ENCODE results near the gene PDZD2. TPM values are rescaled to one million over a fixed set of nuclear protein-coding genes. Genes with fewer than 3 reads are reported as not detected.

Gene PDZD2
- total and polyA plus RNA-seq, 8 donors: 16.2 to 49.8 (median 20.4) TPM

- DNase-seq: no peak
- intact Hi-C loops (cut with DNase I): no loop called here
- Histone ChIP-seq H3K4me3 (no peak overlapping the region), H3K36me3 (peaks cover 0 to 5% of the 10 kb centered on the region in 2 donors), H3K27me3 (no peaks in the 10 kb centered on the region), H3K27ac (no peak overlapping the region), H3K4me1 (no peaks in the 10 kb centered on the region), H3K9me3 (no peaks in the 10 kb centered on the region)
- TF ChIP-seq CTCF (IDR thresholded peaks at IDR 0.05): no peak
- ATAC-seq: no peak
These were observed 358.0 kb downstream of the PDZD2 start for GRCh38 chr5:31996909-31997308.

GRCh38 chr5:31999470-31999869 is 360.5 kb downstream of the PDZD2 start:
- ATAC-seq: no peak
- H3K27ac ChIP-seq: no peak overlapping the region
- no peaks in the 10 kb centered on the region for H3K27me3 ChIP-seq
- no peak overlapping the region for H3K4me3 ChIP-seq
- H3K9me3 ChIP-seq: no peaks in the 10 kb centered on the region
- no peaks in the 10 kb centered on the region for H3K4me1 ChIP-seq
- TF ChIP-seq CTCF (IDR thresholded peaks at IDR 0.05): no peak
- DNase-seq: no peak
- intact Hi-C loops (cut with DNase I): no loop called here
- H3K36me3 ChIP-seq: peaks cover 0 to 5% of the 10 kb centered on the region in 2 donors

GRCh38 chr5:32000731-32001130 is 361.8 kb downstream of the PDZD2 start:
- intact Hi-C loops (cut with DNase I): no loop called here
- no peaks in the 10 kb centered on the region for H3K9me3 ChIP-seq
- no peaks in the 10 kb centered on the region for H3K4me1 ChIP-seq
- H3K36me3 ChIP-seq: peaks cover 0 to 5% of the 10 kb centered on the region in 2 donors
- no peak for TF ChIP-seq CTCF (IDR thresholded peaks at IDR 0.05)
- no peak for DNase-seq
- H3K27me3 ChIP-seq: no peaks in the 10 kb centered on the region
- no peak overlapping the region for H3K4me3 ChIP-seq
- H3K27ac ChIP-seq: no peak overlapping the region
- no peak for ATAC-seq

GRCh38 chr5:32001284-32001683 is 362.4 kb downstream of the PDZD2 start:
- ATAC-seq (no peak), DNase-seq (no peak)
- H3K27ac ChIP-seq: no peak overlapping the region
- intact Hi-C loops (cut with DNase I): no loop called here
- H3K27me3 ChIP-seq: no peaks in the 10 kb centered on the region
- no peak for TF ChIP-seq CTCF (IDR thresholded peaks at IDR 0.05)
- no peaks in the 10 kb centered on the region for H3K9me3 ChIP-seq
- no peaks in the 10 kb centered on the region for H3K4me1 ChIP-seq
- peaks cover 0 to 5% of the 10 kb centered on the region in 2 donors for H3K36me3 ChIP-seq
- H3K4me3 ChIP-seq: no peak overlapping the region

- H3K27me3 ChIP-seq: no peaks in the 10 kb centered on the region
- DNase-seq: no peak
- no peak for ATAC-seq
- H3K27ac ChIP-seq: no peak overlapping the region
- TF ChIP-seq CTCF (IDR thresholded peaks at IDR 0.05): no peak
- peaks cover 0 to 5% of the 10 kb centered on the region in 2 donors for H3K36me3 ChIP-seq
- intact Hi-C loops (cut with DNase I): no loop called here
- no peak overlapping the region for H3K4me3 ChIP-seq
- no peaks in the 10 kb centered on the region for H3K9me3 ChIP-seq
- H3K4me1 ChIP-seq: no peaks in the 10 kb centered on the region
These were observed 362.8 kb downstream of the PDZD2 start for GRCh38 chr5:32001707-32002106.

Data from left lung (tissue), 10 donors.